ENCODE results near the gene SMAP2.
"Not testable (repeated sequence)": the region's sequence is repeated elsewhere in the genome, so short reads cannot be mapped to it uniquely, and the experiment has no call there.

The SMAP2 gene

GRCh38 chr1:40373323-40374283, at the start of gene SMAP2:
Gene SMAP2 (plus strand): TSS chr1:40373727. CDS start chr1:40374121, 394 bp downstream.
- DNase-seq, result peak; percentile 97

GRCh38 chr1:40331403-40331802, 42.1 kb upstream of the SMAP2 start:
- not testable (repeated sequence) for DNase-seq

- DNase-seq, result no peak
These were observed 40.8 kb upstream of the SMAP2 start for GRCh38 chr1:40332695-40333094.

- DNase-seq, result no peak
These were observed 36.1 kb upstream of the SMAP2 start for GRCh38 chr1:40337443-40337842.

- DNase-seq, result peak; percentile 79
These were observed 34.6 kb upstream of the SMAP2 start for GRCh38 chr1:40338745-40339419.

GRCh38 chr1:40339420-40340323, 33.9 kb upstream of the SMAP2 start:
- DNase-seq, result no peak

GRCh38 chr1:40341491-40342380, 31.8 kb upstream of the SMAP2 start:
- peak; percentile 12 for DNase-seq

GRCh38 chr1:40342381-40342717, 31.2 kb upstream of the SMAP2 start:
- DNase-seq, result not testable (repeated sequence)

GRCh38 chr1:40344597-40344996, 28.9 kb upstream of the SMAP2 start:
- DNase-seq, result peak; percentile 51

GRCh38 chr1:40350391-40350790, 23.1 kb upstream of the SMAP2 start:
- no peak for DNase-seq

- no peak for DNase-seq
These were observed 22.4 kb upstream of the SMAP2 start for GRCh38 chr1:40351124-40351523.

- no peak for DNase-seq
These were observed 21.4 kb upstream of the SMAP2 start for GRCh38 chr1:40352126-40352525.

- DNase-seq, result no peak
These were observed 20.4 kb upstream of the SMAP2 start for GRCh38 chr1:40353082-40353481.

GRCh38 chr1:40357625-40358024, 15.9 kb upstream of the SMAP2 start:
- DNase-seq, result no peak

GRCh38 chr1:40360631-40361030, 12.9 kb upstream of the SMAP2 start:
- no peak for DNase-seq

GRCh38 chr1:40361201-40361600, 12.3 kb upstream of the SMAP2 start:
- no peak for DNase-seq

- no peak for DNase-seq
These were observed 11.9 kb upstream of the SMAP2 start for GRCh38 chr1:40361637-40362036.

GRCh38 chr1:40362199-40362598, 11.3 kb upstream of the SMAP2 start:
- no peak for DNase-seq

- DNase-seq, result peak; percentile 64
These were observed 10.8 kb upstream of the SMAP2 start for GRCh38 chr1:40362699-40363098.

- DNase-seq, result peak; percentile 25
These were observed 9.8 kb upstream of the SMAP2 start for GRCh38 chr1:40363721-40364120.

- DNase-seq, result no peak
These were observed 1.7 kb upstream of the SMAP2 start for GRCh38 chr1:40371707-40372258.

Data from EL (cell line).